Peyer's patch (tissue), 4 donors: ENCODE data around the gene TEX51.

ENCODE experiments used
- CTCF ChIP-seq, 6 experiments: fragments of 450-650 bp in 4 of 6; fragments of 200-600 bp in 2 of 6; sonication (generic) in 1 of 6; IDR thresholded peaks; one replicate each; pipeline ENCODE4 v1.5.1; 2017 to 2019; ENCODE audit warnings: antibody characterized with exemption in 6 of 6, mild to moderate bottlenecking in 3 of 6, moderate library complexity in 1 of 6
- POLR2A ChIP-seq, 2 donors: fragments of 450-650 bp; IDR thresholded peaks; one replicate each; pipeline ENCODE4 v1.5.1; 2017; ENCODE audit warnings: antibody characterized with exemption in 2 of 2, mild to moderate bottlenecking in 2 of 2, moderate library complexity in 2 of 2

- TF ChIP-seq CTCF (IDR thresholded peaks at IDR 0.05) (no peak), POLR2A (IDR thresholded peaks at IDR 0.05) (no peak)
These were observed 3.4 kb upstream of the TEX51 start for GRCh38 chr2:126895336-126895735.
